MM.1S (cell line): ENCODE data around the gene DNAJC6.

Experiments
- CTCF ChIP-seq: fragments of 300-600 bp; sonication (generic); IDR thresholded peaks from 2 replicates; pipeline ENCODE4 v1.5.1; 2016; ENCODE audit warnings: antibody characterized with exemption, low read length, mixed read lengths
- EZH2 ChIP-seq: fragments of 300-600 bp; sonication (generic); optimal IDR thresholded peaks from 2 replicates; pipeline ENCODE3; 2017; ENCODE audit warnings: low read depth, mild to moderate bottlenecking, antibody characterized with exemption, low read length, mixed read lengths

- TF ChIP-seq CTCF, result no peak
- TF ChIP-seq EZH2, result no peak
These were observed 24.7 kb downstream of the DNAJC6 start for GRCh38 chr1:65334081-65334480.
